ENCODE results near the gene FOXJ3. TPM values are rescaled to one million over a fixed set of nuclear protein-coding genes. Genes with fewer than 3 reads are reported as not detected.

FOXJ3 gene
- polyA plus RNA-seq, 1 donor = 37.8 TPM

GRCh38 chr1:42334240-42335049 is 590 bp downstream of the FOXJ3 start:
- DNase-seq (ENCODE audit: low read depth) = no peak

- DNase-seq (ENCODE audit: low read depth) = no peak
Observed at GRCh38 chr1:42333662-42334239, 1.3 kb downstream of the FOXJ3 start.

- DNase-seq (ENCODE audit: low read depth) = no peak
Observed at GRCh38 chr1:42332877-42333276, 2.2 kb downstream of the FOXJ3 start.

GRCh38 chr1:42330215-42330614 is 4.8 kb downstream of the FOXJ3 start:
- DNase-seq (ENCODE audit: low read depth) = no peak

GRCh38 chr1:42328916-42329496 is 6.0 kb downstream of the FOXJ3 start:
- DNase-seq (ENCODE audit: low read depth) = no peak

DNA sequence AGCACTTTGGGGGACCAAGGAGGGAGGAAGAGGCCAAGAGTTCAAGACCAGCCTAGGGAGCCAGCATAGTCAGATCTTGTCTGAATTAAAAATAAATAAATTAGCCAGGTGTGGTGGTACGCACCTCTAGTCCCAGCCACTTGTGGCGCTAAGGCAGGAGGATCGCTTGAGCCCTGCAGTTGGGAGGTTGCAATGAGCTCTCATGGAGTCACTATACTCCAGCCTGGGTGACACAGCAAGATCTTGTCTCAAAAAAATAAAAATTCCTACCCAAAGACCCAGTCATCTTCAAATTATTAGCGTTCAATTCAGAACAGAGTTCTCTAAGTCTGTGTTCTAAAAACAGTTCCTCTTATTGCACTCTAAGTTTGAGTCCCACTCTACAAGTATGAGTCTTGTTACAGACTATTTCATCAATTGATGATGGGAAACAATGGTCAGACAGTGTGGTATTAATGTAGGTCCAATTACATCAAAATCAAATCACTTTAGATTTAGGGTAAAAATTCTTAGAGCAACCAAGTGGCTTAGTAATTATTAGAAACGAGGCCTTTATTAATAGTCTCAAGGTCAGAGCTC is 6.9 kb downstream of the FOXJ3 start:
- no peak for DNase-seq (ENCODE audit: low read depth)

DNA sequence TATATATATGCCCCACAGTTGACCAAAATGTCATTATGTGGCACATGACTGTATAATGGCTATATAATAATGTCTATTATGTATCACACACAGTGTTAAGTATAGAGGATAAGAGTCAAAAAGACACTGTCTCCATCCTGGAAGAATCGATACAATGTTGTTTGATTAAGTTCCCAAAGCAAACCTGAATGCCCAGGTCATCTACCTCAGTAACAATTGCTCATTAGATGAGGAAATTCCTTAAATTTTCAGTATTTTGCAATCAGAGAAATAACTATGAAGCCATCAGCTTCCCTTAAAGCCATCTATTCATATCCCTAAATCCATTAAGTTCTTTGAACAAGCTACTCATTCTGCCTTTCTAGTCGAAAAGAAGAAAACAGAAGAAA is 10.0 kb downstream of the FOXJ3 start:
- no peak for DNase-seq (ENCODE audit: low read depth)

GRCh38 chr1:42324398-42325013 is 10.5 kb downstream of the FOXJ3 start:
- DNase-seq (ENCODE audit: low read depth) = no peak

DNA sequence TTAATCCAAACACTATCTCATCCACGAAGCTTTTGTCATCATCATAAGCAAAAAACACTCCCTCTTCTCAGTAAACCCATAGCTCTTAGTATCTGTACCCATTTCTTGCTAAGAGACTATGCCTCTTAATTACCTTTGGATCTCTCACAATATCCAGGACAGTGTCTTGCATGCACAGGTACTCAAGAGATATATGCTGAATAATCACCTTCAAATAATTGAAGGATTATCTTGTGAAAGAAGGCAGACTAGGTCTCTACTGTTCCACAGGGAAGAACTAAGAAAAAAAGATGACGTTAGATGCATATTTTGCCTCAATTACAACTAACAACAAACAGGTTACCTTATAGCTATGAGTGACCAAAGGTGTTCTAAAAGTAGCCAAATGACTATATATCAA is 11.5 kb downstream of the FOXJ3 start:
- no peak for DNase-seq (ENCODE audit: low read depth)

- DNase-seq (ENCODE audit: low read depth) = no peak
Observed at GRCh38 chr1:42322577-42322976, 12.5 kb downstream of the FOXJ3 start.

DNA sequence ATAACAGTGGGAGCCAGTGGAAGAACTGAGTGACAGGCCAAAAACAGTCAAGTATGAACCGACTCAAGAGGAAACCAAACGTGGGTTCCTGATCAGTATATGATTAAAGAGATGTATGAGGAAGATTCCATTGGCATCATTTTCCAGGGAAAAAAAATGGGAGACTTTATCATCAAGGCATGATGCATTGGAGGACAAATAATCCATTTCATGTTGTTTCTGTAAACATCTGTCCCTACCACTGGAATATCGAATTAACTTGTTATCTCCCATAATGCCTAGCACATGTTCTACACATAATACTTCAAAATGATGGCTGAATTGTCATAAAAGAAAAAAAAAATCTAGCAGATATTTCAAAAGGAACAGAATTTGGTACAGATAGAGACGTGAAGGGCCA is 13.3 kb downstream of the FOXJ3 start:
- no peak for DNase-seq (ENCODE audit: low read depth)

- no peak for DNase-seq (ENCODE audit: low read depth)
Observed at GRCh38 chr1:42320708-42321107, 14.3 kb downstream of the FOXJ3 start.

DNA sequence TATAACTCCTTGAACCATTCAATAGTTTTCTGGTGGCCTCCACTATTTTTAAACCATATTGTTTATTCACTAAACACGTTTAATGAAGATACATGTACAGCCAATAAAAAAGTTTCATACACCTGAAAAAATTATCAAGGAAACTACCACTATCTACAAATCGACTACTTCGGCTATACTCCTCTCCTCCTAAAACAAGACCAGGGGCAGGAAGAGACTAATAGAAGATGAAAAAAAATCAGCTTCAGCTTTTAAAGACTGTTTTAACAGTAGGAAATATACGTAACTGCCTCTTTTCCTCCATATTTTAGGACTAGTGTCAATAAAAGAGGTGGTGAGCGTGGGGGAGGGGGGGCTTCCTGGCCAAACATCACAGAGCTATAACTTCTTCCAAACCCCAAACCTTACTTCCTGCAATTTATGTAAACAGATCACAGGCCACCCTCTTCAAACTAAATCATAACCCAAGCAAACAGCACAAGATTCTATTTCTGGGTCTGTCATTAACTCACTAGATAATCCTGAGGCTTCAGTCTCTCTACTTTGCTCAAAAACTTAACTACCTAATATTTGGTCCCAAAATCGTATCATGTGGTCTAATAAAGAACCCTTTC is 15.1 kb downstream of the FOXJ3 start:
- DNase-seq (ENCODE audit: low read depth) = no peak

- DNase-seq (ENCODE audit: low read depth) = no peak
Observed at GRCh38 chr1:42319128-42319851, 15.7 kb downstream of the FOXJ3 start.

DNA sequence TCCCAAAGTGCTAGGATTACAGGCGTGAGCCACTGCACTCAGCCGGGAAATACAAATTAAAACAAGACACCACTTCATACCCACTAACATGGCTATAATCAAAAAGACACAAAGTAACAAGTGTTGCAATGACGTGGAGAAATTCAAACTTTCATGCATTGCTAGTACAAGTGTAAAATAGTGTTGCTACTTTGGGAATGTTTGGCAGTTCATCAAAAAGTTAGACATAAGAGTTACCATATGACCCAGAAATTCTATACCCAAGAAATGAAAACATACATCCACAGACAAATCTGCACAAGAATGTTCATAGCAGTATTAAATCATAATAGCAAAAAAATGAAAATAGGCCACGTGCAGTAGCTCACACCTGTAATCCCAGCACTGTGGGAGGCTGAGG is 16.4 kb downstream of the FOXJ3 start:
- DNase-seq (ENCODE audit: low read depth) = no peak

DNA sequence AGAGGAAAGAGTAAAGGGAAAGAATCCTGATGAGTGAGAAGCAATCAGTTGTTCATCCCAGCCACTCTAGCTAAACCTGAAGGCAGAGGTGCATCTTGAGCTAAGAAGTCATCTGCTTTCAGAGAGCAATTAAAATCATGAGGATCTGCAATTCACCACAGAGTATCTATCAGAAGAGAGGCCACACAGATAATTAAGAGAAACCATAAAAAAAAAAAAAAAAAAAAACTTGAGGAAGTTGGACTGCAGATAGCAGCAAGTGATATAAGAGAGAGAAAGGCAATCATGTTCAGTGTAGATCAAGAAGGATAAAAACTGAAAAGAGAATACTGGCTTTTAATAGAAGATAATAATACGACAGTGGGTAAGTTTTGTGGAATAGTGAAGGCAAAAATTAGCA is 17.7 kb downstream of the FOXJ3 start:
- DNase-seq (ENCODE audit: low read depth) = no peak

- no peak for DNase-seq (ENCODE audit: low read depth)
Observed at GRCh38 chr1:42316292-42316691, 18.7 kb downstream of the FOXJ3 start.

- no peak for DNase-seq (ENCODE audit: low read depth)
Observed at GRCh38 chr1:42315500-42315899, 19.5 kb downstream of the FOXJ3 start.

GRCh38 chr1:42313970-42314369 is 21.1 kb downstream of the FOXJ3 start:
- DNase-seq (ENCODE audit: low read depth) = no peak

DNA sequence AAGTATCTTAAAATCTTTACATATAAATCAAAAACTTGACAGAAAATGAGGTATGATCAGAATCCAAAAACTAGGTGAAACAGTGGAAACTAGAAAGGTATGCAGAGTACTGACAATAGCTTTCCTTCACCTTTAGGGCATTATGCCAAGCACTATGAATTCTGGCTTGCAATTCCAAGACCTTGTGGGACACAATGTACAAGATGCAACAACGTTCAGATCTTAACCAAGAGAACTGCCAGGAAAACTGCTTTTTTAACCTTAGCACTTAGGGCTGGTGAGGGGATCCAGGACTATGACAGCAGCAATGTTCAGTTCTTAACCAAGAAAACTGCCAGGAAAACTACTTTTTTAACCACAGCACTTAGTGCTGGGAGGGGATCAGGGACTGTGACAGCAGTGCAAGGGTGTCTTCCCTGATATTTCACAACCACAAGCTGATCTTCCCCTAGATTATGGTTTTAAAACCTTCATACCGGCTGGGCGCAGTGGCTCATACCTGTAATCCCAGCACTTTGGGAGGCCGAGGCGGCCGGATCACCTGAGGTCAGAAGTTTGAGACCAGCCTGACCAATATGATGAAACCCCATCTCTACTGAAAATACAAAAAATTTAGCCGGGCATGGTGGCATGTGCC is 22.3 kb downstream of the FOXJ3 start:
- no peak for DNase-seq (ENCODE audit: low read depth)

GRCh38 chr1:42311897-42312296 is 23.1 kb downstream of the FOXJ3 start:
- no peak for DNase-seq (ENCODE audit: low read depth)
